Astrocyte (in vitro differentiated cells and primary cell): ENCODE data around the gene SCN2B. TPM values are rescaled to one million over a fixed set of nuclear protein-coding genes. Genes with fewer than 3 reads are reported as not detected.

Experiments used
- DNase-seq: peaks from one replicate; pipeline ENCODE4 v3.0.0-alpha.2; 2010; ENCODE audit warnings: low read depth
- FAIRE-seq: peaks from 2 replicates; lab custom pipeline; 2011; peaks lifted over from hg19 to GRCh38; lab: Jason Lieb, UNC
- H2AFZ ChIP-seq: 2 replicates; pipeline ENCODE4 v1.6.0; 2012; ENCODE audit warnings: low read depth, low read length, inconsistent platforms
- H3K27ac ChIP-seq: 2 replicates; pipeline ENCODE4 v1.5.1; 2011; ENCODE audit warnings: low read depth, low read length, inconsistent platforms
- H3K27me3 ChIP-seq: 2 replicates; pipeline ENCODE4 v1.6.0; 2011; ENCODE audit warnings: low read length, inconsistent platforms; ENCODE audit not compliant: insufficient read depth
- H3K36me3 ChIP-seq: 2 replicates; pipeline ENCODE4 v1.5.1; 2011; ENCODE audit warnings: low read length, inconsistent platforms; ENCODE audit not compliant: insufficient read depth
- H3K4me1 ChIP-seq: 2 replicates; pipeline ENCODE4 v1.5.1; 2011; ENCODE audit warnings: low read length, inconsistent platforms; ENCODE audit not compliant: insufficient read depth
- H3K4me2 ChIP-seq: 2 replicates; pipeline ENCODE4 v1.6.0; 2012; ENCODE audit warnings: low read length, inconsistent platforms
- H3K4me3 ChIP-seq: 2 replicates; pipeline ENCODE4 v1.5.1; 2011; ENCODE audit warnings: low read depth, mild to moderate bottlenecking, low read length, inconsistent platforms; ENCODE audit not compliant: insufficient read depth
- H3K79me2 ChIP-seq: 2 replicates; pipeline ENCODE4 v1.6.0; 2012; ENCODE audit warnings: mild to moderate bottlenecking, low read length, inconsistent platforms; ENCODE audit not compliant: insufficient read depth
- H3K9ac ChIP-seq: 2 replicates; pipeline ENCODE4 v1.6.0; 2012; ENCODE audit warnings: mild to moderate bottlenecking, low read length, inconsistent platforms
- H3K9me3 ChIP-seq: 2 replicates; pipeline ENCODE4 v1.5.1; 2012; ENCODE audit warnings: low read depth, mild to moderate bottlenecking, low read length, inconsistent platforms; ENCODE audit not compliant: insufficient read depth
- H4K20me1 ChIP-seq: 2 replicates; pipeline ENCODE4 v1.6.0; 2012; ENCODE audit warnings: low read length, inconsistent platforms; ENCODE audit not compliant: insufficient read depth
- H3K27ac Mint-ChIP-seq: one replicate; pipeline ENCODE4 v1.8.0; 2021; ENCODE audit warnings: mild to moderate bottlenecking, mixed read lengths; ENCODE audit not compliant: unreplicated experiment
- H3K27me3 Mint-ChIP-seq: one replicate; pipeline ENCODE4 v1.8.0; 2021; ENCODE audit warnings: low read depth, mixed read lengths; ENCODE audit not compliant: unreplicated experiment
- H3K36me3 Mint-ChIP-seq: one replicate; pipeline ENCODE4 v1.8.0; 2021; ENCODE audit warnings: low read depth, mixed read lengths; ENCODE audit not compliant: unreplicated experiment
- H3K4me1 Mint-ChIP-seq: one replicate; pipeline ENCODE4 v1.8.0; 2021; ENCODE audit warnings: low read depth, mixed read lengths; ENCODE audit not compliant: unreplicated experiment
- H3K4me3 Mint-ChIP-seq: one replicate; pipeline ENCODE4 v1.8.0; 2021; ENCODE audit warnings: mild to moderate bottlenecking, moderate library complexity, mixed read lengths; ENCODE audit not compliant: unreplicated experiment
- H3K9me3 Mint-ChIP-seq: one replicate; pipeline ENCODE4 v1.8.0; 2021; ENCODE audit warnings: mild to moderate bottlenecking, mixed read lengths; ENCODE audit not compliant: unreplicated experiment
- EZH2 ChIP-seq: IDR thresholded peaks from 2 replicates; pipeline ENCODE4 v1.6.1; 2012; ENCODE audit warnings: mild to moderate bottlenecking, low read length, inconsistent platforms; ENCODE audit not compliant: insufficient read depth
- total RNA-seq: library from RNA; stranded (reverse); gene quantifications from 2 replicates; pipeline ENCODE4 v1.2.1, GENCODE V29; 2021
- TF ChIP-seq, protein P1 (sequence below): IDR thresholded peaks from 2 replicates; pipeline ENCODE4 v1.5.1; 2011; ENCODE audit warnings: low read depth, mild to moderate bottlenecking, inconsistent platforms, low read length, moderate library complexity; ENCODE audit not compliant: insufficient read depth

Gene SCN2B
- total RNA-seq, 1 donor from 2014 or later: 0.18 TPM

DNA sequence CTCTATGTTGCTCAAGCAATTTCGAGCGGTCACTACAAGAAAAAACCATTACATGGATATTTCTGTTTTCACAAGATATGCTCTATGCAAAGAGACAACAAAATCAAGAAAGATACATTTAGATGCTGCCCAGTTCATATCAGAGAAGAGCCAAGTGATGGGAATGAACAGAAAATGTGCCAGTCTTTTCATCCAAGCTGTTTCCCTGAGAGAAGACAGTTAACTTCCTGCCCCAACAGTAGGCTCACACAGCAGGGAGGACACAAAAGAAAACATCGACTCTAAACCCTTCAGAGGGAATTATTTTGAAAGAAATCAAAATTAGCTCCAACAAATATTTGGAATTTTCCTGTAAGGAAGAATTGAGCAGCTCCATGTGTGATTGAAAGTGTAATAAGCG, 36.8 kb upstream of the SCN2B start:
- H3K4me1 ChIP-seq: no peaks in the 10 kb centered on the region
- Mint-ChIP-seq H3K4me3 (no peak overlapping the region), H3K27ac (no peak overlapping the region), H3K36me3 (no peaks in the 10 kb centered on the region), H3K4me1 (peaks cover 3% of the 10 kb centered on the region), H3K9me3 (no peaks in the 10 kb centered on the region), H3K27me3 (peaks cover 21% of the 10 kb centered on the region)
- DNase-seq (no peak), FAIRE-seq (no peak)
- H3K27me3 ChIP-seq: peaks cover 42% of the 10 kb centered on the region
- H3K9me3 ChIP-seq: no peaks in the 10 kb centered on the region
- no peak overlapping the region for H3K4me3 ChIP-seq
- no peaks in the 10 kb centered on the region for H4K20me1 ChIP-seq
- no peak overlapping the region for H3K9ac ChIP-seq
- no peak overlapping the region for H2AFZ ChIP-seq
- H3K27ac ChIP-seq: no peak overlapping the region
- TF ChIP-seq, protein P1, sequence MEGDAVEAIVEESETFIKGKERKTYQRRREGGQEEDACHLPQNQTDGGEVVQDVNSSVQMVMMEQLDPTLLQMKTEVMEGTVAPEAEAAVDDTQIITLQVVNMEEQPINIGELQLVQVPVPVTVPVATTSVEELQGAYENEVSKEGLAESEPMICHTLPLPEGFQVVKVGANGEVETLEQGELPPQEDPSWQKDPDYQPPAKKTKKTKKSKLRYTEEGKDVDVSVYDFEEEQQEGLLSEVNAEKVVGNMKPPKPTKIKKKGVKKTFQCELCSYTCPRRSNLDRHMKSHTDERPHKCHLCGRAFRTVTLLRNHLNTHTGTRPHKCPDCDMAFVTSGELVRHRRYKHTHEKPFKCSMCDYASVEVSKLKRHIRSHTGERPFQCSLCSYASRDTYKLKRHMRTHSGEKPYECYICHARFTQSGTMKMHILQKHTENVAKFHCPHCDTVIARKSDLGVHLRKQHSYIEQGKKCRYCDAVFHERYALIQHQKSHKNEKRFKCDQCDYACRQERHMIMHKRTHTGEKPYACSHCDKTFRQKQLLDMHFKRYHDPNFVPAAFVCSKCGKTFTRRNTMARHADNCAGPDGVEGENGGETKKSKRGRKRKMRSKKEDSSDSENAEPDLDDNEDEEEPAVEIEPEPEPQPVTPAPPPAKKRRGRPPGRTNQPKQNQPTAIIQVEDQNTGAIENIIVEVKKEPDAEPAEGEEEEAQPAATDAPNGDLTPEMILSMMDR: no peak
- no peak for TF ChIP-seq EZH2
- no peaks in the 10 kb centered on the region for H3K36me3 ChIP-seq
- H3K79me2 ChIP-seq: no peaks in the 10 kb centered on the region
- no peak overlapping the region for H3K4me2 ChIP-seq

DNA sequence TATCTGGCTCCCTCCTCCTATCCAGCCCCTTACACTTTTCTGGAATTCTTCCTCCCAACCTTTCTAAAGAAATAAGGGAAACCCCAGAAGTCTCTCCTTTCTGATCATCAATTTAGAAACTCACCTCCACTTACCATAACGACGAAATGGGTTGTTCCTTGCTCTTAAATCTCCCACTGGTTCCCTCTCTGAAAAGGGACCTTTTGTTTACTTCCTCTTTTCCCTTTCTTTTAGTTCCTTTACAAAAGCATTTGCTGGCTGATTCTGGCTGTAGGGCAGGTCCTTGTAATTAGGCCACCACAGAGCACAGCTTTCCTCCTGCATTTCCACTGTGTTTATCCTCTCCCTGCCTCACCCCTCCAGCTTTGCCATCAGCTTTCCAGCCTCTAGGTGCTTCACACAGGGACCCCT, 36.3 kb upstream of the SCN2B start:
- Histone ChIP-seq H3K27me3 (peaks cover 42% of the 10 kb centered on the region), H4K20me1 (no peaks in the 10 kb centered on the region), H3K9ac (no peak overlapping the region), H3K9me3 (no peaks in the 10 kb centered on the region), H3K4me1 (no peaks in the 10 kb centered on the region), H3K36me3 (no peaks in the 10 kb centered on the region), H3K27ac (no peak overlapping the region), H3K4me3 (no peak overlapping the region), H3K79me2 (no peaks in the 10 kb centered on the region), H2AFZ (no peak overlapping the region), H3K4me2 (no peak overlapping the region)
- FAIRE-seq (no peak), DNase-seq (no peak)
- Mint-ChIP-seq H3K27me3 (peaks cover 21% of the 10 kb centered on the region), H3K4me1 (peaks cover 3% of the 10 kb centered on the region), H3K9me3 (no peaks in the 10 kb centered on the region), H3K36me3 (no peaks in the 10 kb centered on the region), H3K27ac (no peak overlapping the region), H3K4me3 (no peak overlapping the region)
- TF ChIP-seq, protein P1: no peak
- TF ChIP-seq EZH2: no peak

DNA sequence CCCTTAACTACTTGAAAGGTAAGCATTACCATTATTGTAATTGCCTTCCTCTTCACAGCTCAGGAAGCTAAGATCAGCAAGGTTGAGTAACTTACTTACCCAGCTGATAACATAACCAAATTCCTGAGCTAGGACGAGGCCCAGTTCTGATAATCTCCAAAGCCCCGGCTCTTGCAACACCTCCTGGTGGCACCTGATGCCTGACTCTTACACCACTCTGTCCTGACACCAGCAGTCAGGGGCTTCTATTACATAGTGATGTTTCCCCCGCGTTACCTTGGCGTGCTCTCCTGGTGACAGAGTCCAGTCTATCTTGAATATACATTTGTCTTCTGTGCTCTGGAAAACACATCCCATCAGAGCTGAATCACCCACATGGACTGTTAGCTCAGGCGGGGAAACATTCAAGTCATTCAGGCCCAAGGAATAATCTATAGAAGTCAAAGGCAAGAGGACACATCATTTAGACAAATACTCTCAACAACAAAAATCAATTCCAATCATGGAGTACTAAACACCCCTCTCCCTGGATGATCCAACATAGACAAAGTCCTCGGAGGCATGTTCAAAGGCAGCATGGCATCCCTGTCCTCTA, 35.8 kb upstream of the SCN2B start:
- Mint-ChIP-seq H3K4me1 (peaks cover 3% of the 10 kb centered on the region), H3K9me3 (no peaks in the 10 kb centered on the region), H3K4me3 (no peak overlapping the region), H3K27me3 (peaks cover 21% of the 10 kb centered on the region), H3K27ac (no peak overlapping the region), H3K36me3 (no peaks in the 10 kb centered on the region)
- Histone ChIP-seq H3K9me3 (no peaks in the 10 kb centered on the region), H2AFZ (no peak overlapping the region), H3K9ac (no peak overlapping the region), H3K4me1 (no peaks in the 10 kb centered on the region), H3K4me3 (no peak overlapping the region), H4K20me1 (no peaks in the 10 kb centered on the region), H3K27ac (no peak overlapping the region), H3K4me2 (no peak overlapping the region), H3K79me2 (no peaks in the 10 kb centered on the region), H3K36me3 (no peaks in the 10 kb centered on the region), H3K27me3 (peaks cover 42% of the 10 kb centered on the region)
- DNase-seq: no peak
- TF ChIP-seq, protein P1: no peak
- TF ChIP-seq EZH2: no peak
- no peak for FAIRE-seq
